D341Med (cell line): Measurements from ENCODE around the gene CDC34.
A peak's percentile ranks its signal among the peaks of the same experiment; 100 is the strongest.
"Not testable (repeated sequence)": the region's sequence is repeated elsewhere in the genome, so short reads cannot be mapped to it uniquely, and the experiment has no call there.

ENCODE experiments used
- DNase-seq: peaks from one replicate; pipeline ENCODE4 v3.0.0; 2012; ENCODE audit warnings: low spot score

Gene CDC34

DNA sequence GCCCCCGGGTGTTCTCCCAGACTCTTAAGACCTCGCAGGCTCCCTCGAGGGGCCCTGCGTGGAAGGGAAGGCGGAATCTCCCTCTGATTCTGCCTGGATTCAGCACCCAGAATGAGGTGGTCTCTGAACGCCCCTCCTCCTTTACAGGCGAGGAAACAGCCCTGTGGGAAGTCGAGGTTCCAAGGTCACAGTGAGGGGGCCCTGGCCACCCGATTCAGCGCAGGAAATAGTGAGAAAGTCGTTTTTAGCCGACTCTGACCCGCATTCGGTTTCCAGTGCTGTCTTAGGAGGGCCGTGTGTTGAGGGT lies 41.9 kb downstream of the CDC34 start:
- peak; percentile 85 for DNase-seq

DNA sequence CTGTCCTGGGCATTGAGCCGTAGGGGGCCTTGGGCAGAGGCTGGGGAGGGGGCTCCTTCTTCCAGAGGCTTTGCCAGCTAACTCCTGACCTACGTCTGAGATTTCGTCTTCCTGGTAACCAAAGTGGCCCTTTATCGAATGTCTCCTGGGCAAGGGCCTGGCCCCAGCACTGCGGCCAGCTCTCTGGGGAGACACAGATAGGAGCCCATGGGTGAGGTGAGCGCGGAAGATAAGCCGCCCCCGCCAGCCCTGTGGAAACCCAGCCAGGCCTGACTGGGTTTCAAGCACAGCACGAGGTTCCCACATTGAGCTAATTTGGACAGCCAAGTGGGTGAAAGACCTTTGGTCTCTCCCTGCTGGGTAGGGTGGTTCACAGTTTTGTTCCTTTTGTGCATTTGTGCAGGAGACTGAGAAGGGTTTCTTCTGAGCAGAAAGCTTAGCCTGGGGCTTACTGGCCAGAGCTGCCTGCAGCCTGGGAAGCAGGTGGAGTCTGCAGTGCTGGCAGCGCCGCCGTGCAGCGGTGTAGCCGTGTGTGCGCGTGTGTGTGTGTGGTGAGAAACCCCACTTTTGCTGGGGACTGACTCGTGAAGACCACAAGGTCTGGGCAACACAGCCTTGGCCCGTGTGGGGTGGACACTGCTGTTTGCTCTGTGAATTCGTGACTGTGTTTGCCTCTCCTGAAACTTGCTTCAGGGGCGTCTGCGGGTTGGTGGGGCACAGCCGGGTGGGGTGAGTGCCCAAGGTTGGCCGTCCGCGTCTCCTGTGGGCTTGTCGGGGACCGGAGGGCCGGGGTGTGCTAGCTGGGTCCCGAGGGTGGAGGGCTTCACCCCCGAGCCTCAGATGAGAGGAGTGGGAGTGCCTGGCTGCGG lies 43.3 kb downstream of the CDC34 start:
- DNase-seq, result no peak

DNA sequence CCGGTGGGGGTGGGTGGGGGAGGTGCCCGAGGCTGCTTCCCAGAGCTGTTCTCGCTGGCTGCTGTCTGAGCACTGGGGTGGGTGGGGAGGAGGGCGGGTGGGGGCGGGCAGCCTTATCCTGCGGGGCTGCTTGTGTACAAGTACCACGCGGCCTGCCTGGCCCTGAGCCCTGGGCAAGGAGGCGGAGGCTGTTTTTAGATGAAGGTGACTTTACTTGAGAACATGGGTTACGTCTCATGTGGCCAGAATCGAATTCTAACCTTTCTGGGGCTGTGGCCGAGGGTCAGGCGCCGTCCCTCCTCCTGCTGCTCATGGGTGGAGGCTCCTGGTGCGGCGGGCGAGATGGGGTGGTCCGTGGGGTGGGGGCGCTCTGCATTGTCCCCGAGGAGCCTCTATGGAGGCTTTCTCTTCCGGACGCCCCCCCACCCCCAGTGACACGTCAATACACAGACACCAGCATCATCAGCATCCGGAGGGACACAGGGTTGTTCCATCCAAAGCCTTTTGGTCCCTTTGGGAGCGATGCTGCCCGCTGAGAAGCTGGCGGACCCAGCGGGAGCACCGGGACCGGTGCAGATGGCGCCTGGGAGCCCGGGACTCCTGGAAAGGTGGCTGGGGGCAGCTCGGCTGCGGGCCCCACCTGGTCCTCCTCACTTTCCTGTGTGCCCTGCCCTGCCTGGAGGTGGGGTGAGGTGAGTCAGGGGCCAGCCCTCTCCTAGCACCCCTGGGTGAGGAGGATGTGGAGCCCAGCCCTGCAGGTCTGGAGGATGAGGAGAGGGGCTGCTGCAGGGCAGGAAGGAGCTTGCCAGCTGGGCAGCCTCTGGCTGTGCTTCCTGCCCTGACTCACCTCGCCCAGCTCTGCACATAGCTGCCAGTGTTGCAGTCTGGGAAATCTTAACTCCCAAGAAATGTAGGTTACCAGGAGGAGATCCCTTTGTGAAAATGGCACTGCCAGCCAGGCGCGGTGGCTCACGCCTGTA lies 44.3 kb downstream of the CDC34 start:
- DNase-seq, result no peak

DNA sequence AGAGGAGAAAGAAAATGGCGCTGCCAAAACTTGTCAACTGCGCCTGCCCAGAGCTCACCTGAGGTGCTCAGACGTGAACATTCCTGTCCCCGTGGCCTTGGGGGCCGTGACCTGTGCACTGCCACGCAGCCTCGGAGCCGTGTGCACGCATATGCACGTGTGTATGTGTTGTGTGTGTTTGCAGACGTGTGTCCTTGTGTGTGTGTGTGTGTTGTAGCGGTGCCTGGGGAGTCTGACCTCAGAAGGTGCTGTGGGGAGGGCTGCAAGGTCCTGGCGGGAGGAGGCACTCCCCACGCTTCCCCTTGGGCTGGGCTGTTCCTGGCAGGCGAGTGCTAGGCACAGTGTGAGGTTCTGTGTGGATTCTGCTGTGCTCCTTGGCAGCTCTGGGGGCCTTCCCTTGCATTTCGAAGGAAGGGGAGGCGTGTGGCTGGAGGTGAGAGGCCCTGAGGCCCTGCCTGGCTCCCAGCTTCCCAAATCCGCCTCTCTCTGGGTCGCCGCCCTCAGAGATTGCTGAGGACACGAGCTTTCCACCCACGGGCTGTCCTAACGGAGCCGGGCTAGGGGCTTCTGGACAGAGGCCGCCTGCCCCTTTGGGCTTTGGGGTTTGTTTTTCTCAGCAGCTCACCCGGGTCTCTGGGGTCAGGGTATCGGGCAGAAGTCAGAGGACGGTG lies 45.3 kb downstream of the CDC34 start:
- no peak for DNase-seq

DNA sequence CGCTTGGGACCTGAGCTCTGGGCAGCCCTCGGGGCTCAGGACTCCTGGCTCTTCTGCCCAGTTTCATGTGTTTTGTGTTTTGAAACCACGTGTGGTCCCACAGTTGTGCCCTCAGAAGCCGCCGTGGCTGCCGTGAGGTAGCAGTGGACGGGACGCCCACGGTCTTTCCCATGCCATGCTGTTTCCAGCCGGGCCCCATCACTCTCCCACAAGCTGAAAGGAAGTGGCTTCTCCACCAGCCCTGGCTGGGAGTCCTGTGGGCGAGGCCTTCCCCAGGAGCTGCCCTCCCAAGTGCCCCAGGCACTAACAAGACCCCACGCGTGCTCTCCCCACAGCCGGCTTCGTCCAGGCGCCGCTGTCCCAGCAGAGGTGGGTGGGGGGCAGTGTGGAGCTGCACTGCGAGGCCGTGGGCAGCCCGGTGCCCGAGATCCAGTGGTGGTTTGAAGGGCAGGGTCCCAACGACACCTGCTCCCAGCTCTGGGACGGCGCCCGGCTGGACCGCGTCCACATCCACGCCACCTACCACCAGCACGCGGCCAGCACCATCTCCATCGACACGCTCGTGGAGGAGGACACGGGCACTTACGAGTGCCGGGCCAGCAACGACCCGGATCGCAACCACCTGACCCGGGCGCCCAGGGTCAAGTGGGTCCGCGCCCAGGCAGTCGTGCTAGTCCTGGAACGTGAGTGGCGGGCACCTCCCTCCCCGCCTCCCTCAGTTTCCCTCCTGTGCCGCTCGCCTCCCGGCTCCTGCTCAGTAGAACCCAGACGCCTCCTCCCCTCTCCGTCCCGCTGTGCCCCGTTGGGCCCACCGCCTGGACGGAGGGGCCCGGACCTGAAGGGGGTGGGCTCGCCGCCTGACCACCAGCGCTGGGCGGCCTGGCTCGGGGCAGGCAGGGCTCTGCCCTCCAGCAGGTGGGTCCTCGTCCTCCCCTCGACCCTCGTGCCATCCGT lies 46.2 kb downstream of the CDC34 start:
- no peak for DNase-seq

DNA sequence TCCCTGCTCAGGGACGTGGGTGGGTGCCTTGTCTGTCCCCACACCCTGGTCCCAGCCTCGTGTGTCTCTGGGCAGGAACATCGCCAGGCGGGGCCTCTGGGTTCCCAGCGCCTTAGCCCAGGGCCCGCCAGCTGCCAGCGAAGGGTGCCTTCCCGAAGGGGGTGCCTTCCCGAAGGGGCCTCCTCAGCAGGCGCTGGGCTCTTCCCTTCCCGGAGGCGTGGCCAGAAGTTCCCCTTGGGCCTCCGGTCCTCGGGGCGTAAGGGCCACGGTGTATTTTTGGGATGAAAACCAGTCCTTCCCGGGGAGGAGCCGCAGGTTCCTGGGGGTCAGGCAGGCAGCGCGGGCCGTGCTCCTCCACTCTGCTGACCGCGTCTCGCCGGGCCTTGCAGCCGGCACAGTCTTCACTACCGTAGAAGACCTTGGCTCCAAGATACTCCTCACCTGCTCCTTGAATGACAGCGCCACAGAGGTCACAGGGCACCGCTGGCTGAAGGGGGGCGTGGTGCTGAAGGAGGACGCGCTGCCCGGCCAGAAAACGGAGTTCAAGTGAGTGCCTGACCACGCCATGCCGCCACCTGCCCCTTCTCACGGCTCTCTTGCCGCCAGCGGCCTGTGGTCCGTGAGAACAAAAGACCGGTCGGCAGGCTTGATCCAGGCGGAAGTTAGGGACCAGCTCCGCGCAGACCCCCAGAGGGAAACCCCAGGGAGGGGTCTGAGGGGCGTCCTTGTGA lies 47.7 kb downstream of the CDC34 start:
- DNase-seq, result no peak

DNA sequence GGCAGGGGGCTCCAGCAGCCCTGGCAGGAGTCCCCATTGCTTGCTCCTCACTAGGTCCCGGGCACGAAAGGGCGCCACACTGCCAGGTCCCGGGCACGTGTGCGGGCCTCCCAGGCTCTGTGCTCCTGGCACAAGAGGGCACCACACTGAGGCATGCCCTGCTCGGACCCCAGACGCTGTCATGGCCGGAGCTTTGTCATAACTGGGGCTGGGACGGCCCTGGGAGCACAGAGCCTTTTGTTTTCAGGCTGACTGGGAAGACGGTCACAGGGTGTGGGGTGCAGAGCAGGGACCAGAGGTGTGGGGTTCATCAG lies 48.2 kb downstream of the CDC34 start:
- no peak for DNase-seq

DNA sequence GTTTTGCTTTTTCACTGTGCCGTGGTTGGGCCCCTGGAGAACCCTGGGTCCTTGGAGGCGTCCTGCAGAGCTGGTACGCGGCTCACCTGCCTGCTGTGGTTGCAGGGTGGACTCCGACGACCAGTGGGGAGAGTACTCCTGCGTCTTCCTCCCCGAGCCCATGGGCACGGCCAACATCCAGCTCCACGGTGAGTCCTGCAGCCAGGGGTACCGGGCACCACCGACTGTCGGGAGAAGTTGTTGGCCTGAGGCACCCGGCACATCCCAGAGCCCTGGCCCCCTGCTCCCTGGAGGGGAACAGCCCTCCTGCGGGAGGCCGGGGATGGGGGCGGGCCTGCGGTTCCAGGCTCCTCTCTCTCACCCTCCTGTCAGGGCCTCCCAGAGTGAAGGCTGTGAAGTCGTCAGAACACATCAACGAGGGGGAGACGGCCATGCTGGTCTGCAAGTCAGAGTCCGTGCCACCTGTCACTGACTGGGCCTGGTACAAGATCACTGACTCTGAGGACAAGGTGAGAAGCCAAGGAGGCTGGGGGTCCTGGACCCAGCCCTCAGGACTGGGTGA lies 48.8 kb downstream of the CDC34 start:
- DNase-seq, result no peak

DNA sequence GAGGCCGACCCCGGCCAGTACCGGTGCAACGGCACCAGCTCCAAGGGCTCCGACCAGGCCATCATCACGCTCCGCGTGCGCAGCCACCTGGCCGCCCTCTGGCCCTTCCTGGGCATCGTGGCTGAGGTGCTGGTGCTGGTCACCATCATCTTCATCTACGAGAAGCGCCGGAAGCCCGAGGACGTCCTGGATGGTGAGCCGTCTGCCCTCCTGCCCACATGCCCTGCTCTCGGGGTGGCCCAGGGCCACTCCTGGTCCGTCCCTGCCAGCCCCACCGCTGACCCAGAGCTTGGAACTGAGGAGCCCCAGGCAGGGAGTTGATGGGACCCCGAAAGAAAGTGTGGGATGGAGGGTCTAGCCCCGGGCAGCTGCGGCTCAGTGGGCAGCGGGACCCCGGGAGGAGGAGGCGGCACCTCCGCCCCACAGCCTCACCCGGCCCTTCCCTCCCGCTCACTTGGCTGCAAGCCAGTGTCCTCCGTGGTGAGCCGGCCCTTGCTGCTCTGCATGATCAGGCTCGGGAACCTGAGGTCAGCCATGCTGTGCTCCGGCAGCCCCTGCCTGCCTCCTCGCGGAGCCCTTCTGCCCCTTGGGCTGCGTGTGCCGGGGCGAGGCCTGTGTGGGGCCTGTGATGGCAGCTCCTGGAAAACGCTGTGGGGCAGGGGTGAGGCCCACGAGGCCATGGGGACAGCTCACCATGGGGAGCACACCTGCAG lies 50.0 kb downstream of the CDC34 start:
- no peak for DNase-seq

DNA sequence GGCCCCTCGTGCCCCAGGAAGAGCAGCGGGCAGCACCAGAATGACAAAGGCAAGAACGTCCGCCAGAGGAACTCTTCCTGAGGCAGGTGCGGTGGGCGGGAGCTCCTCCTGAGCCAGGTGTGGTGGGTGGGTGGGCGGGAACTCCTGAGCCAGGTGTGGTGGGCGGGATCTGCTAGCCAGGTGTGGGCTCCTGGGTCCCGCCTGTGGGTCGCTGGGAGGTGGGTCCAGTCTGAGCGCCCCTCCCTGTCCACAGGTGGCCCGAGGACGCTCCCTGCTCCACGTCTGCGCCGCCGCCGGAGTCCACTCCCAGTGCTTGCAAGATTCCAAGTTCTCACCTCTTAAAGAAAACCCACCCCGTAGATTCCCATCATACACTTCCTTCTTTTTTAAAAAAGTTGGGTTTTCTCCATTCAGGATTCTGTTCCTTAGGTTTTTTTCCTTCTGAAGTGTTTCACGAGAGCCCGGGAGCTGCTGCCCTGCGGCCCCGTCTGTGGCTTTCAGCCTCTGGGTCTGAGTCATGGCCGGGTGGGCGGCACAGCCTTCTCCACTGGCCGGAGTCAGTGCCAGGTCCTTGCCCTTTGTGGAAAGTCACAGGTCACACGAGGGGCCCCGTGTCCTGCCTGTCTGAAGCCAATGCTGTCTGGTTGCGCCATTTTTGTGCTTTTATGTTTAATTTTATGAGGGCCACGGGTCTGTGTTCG lies 51.1 kb downstream of the CDC34 start:
- no peak for DNase-seq

DNA sequence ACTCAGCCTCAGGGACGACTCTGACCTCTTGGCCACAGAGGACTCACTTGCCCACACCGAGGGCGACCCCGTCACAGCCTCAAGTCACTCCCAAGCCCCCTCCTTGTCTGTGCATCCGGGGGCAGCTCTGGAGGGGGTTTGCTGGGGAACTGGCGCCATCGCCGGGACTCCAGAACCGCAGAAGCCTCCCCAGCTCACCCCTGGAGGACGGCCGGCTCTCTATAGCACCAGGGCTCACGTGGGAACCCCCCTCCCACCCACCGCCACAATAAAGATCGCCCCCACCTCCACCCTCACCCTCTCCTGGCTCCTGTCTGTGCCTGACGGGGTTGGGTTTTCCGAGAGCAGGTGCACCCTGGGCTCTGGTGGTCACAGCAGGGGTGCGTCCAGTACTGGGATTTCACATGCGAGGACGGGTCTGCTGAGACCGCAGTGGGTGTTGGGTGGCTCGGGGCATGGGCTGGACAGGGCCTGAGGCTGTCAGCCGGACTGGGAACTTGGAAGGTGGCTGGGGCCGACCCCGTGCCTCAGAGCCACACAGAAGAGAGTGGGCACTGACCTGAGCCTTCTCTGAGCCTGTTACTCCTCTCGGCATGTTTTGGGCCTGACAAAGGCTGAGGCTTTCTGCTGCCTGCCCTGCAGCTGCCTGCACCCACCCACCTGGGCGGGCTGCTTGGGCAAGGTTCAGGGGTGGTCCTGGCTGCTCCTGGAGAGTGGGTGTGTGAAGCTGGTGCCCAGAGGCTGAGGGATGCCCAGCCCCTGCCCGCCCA lies 51.8 kb downstream of the CDC34 start:
- DNase-seq, result no peak

DNA sequence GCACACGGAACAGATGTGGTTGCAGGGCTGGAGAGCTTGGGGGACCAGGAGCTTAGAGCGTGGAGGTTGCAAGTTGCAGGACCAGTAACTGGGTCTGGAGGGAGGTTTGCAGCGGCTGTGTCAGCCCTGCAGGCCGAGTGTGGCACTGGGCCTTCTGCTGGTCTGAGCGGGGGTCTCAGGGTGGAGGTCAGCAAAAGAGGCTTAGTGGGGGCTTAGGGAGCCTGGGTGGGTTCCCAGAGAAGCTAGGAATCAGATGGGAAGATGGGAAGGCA lies 52.3 kb downstream of the CDC34 start:
- DNase-seq, result no peak

DNA sequence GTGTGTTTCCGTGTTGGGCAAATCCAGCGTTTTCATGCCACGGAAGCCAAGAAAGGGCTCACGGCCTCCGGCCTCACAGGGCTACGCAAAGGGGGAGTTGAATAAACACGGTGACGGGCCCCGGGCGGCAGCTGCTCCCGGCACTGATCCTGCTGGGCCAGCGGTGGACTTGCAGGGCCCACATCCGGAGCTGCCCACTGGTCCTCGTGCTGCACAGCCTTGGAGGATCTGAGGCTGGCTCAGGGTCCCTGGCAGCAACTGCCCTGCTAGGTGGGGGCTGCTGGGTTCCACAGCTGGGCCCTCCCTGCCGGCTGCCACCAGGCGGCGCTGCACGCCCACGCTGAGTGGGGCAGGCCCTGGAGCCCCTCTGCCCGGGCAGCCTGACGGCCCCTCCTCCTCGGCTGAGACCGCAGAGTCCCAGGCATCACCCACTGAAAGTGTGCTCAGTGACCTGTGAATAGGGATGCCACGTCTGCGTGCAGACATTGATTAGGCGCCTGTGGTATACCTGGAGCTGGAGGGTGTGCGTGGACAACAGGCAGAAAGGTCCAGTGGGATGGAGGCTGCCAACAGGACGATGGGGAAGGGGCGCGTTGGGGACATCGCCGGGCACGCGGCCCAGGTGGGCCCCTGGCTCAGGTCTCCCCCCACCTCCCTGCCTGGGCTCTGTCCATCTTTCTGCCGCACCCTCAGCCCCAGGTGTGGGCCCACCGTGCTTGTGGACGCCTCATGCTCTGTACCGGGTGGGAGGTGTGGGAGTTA lies 52.9 kb downstream of the CDC34 start:
- peak; percentile 90 for DNase-seq

DNA sequence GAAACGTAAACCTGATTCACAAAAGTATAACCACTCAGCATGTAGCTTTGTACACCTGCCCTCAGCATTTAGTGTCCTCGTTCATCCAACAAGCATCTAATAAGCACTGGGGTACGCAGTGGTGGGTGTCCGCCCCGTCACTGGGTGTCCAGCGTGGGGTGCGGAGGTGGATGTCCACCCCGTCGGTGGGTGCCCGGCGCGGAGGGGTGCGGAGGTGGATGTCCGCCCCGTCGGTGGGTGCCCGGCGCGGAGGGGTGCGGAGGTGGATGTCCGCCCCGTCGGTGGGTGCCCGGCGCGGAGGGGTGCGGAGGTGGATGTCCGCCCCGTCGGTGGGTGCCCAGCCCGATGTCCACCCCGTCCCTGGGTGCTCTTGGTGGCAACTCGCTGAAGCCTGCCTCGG lies 53.6 kb downstream of the CDC34 start:
- DNase-seq, result not testable (repeated sequence)

DNA sequence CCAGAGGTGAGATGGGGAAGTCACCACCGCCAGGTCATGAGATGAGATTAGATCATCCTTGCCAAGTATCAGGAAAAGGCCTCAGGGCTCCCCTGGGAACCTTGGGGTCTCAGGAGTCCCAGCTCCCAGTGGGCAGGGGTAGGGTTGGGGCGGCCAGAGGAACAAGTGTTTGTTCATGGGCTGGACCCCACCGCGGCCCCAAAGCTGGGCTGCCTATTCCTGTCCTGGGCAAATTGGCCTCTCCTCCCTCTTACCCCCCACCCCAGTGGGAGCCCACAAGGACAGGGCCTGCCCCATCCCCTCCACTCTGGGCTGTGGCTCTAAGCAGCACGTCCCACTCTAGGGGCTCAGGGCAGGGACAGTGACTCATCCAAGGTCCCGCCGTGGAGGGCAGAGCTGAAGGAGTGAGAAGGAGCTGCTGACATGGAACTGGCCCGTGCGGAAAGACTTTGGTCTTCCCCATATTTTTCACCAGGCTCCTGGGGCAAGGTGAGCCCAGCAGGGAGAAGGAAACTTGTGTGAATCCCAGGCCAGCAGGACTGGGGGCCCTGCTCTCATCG lies 54.1 kb downstream of the CDC34 start:
- DNase-seq, result no peak

DNA sequence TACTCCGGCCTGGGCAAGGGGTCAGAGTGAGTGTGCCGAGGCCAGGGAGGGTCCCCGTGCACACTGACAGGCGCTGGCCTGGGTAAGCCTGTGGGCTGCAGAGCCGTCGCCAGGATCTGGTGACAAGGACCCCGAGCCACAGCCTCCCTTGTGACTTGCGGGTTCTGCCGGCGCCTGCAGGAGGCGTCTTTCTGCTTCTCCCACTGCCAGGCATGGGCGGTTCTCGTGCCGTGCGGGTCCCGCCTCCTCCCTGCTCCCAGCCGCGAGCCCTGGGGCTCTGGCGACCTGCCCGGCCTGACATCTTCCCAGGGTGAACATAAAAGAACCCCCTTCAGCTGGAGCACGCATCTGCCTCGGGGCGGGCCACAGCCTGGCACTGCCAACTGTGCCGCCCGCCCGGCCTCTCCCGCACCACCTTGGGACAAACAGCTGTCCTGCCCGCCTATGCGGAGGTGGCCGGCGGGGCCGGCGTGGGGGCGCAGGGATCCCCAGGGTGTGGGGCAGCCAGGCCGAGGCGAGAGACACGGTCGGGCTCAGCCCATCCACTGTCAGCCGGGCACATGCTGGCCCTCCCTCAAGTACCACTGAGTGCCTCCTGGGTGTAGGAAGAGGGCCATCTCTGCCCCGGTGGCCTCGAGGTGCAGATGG lies 56.7 kb downstream of the CDC34 start:
- DNase-seq, result peak; percentile 91
